ENCODE data around the gene COPS3. TPM values are rescaled to one million over a fixed set of nuclear protein-coding genes. Genes with fewer than 3 reads are reported as not detected.
"Not testable (repeated sequence)": the region's sequence is repeated elsewhere in the genome, so short reads cannot be mapped to it uniquely, and the experiment has no call there.

COPS3 gene
- polyA plus RNA-seq, 3 donors, result 75.8 to 80.5 (median 79.4) TPM

- no peak for DNase-seq
These were observed 23.5 kb upstream of the COPS3 start for GRCh38 chr17:17304521-17304985.

- DNase-seq, result no peak
These were observed 22.9 kb upstream of the COPS3 start for GRCh38 chr17:17303847-17304490.

DNA sequence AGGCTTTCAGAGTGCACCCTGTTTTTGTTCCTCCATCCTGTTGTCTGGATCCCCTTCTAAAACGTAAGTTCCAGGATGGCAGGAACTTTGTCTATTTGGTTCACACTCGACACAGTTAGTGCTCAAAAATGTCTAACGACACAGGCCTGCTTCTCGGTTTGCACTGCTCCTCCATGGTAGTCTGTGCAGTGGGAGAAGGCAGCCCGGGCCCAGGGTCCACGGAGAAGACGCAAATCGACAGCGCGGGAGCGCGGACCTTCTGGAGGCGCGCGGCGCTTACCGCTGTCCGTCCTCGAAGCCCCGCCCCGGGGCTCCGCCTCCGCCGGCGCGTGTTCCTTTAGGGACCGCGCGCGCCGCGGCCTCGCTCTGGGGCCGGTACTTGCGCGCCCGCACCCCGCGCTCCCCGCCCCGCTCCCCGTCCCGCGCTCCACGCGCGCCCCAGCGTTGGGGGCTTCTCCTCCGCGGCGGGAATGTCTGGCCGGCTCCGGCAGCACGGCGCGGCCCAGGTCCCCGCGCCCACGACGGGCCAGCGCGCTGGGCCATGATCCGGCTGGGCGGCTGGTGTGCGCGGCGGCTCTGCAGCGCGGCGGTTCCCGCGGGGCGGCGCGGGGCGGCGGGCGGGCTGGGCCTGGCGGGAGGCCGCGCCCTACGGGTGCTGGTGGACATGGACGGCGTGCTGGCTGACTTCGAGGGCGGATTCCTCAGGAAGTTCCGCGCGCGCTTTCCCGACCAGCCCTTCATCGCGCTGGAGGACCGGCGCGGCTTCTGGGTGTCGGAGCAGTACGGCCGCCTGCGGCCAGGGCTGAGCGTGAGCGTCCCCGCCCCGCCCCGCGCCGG lies 22.2 kb upstream of the COPS3 start, which contains the start of gene NT5M:
Gene NT5M, plus strand, starts transcription at position 364 of the 837 bp plus-strand sequence. Its CDS starts 178 bp downstream, at position 542.
- DNase-seq, result peak; percentile 78

DNA sequence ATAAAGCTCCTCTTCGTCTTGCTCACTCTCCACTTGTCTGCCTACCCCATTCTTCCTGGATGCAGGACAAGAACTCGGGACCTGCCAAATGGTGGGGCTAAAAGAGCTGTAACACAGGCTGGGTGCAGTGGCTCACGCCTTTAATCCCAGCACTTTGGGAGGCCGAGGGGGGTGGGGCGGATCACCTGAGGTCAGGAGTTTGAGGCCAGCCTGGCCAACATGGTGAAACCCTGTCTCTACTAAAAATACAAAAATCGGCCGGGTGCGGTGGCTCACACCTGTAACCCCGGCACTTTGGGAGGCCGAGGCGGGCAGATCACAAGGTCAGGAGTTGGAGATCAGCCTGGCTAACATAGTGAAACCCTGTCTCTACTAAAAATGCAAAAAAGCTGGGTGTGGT lies 20.6 kb upstream of the COPS3 start:
- DNase-seq, result not testable (repeated sequence)

- peak; percentile 41 for DNase-seq
These were observed 19.9 kb upstream of the COPS3 start for GRCh38 chr17:17300624-17301568.

DNA sequence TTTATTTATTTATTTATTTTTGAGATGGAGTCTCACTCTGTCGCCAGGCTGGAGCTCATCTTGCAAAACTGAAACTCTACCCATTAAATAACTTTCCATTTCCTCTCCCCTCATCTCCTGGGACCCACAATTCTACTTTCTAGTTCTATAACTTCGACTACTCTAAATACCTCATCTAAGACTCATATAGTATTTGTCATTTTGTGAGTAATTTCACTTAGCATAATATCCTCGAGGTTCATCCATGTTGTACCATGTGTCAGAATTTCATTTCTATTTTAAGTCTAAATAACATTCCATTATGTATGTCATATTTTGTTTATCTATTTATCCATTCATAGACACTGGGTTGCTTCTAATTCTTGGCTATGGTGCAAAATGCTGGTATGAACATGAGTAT lies 17.1 kb upstream of the COPS3 start:
- no peak for DNase-seq

DNA sequence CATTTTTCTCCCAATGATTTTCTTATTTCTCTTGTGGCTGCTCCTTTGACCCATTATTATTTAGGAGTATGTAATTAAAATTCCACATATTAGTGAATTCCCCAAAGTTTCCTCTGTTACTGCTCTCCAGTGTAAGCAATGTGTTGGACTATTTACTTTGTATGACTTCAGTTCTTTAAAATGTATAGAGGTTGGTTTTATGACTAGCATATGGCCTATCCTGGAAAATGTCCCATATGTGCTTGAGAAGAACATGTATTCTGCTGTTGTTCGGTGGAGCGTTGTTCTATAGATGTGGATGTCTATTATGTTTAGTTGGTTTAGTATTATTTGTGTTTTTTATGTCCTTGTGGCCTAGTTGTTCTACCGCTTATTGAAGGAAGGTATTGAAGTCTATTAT lies 16.2 kb upstream of the COPS3 start:
- DNase-seq, result no peak

GRCh38 chr17:17295141-17295540 lies 14.1 kb upstream of the COPS3 start:
- DNase-seq, result no peak

- no peak for DNase-seq
These were observed 8.7 kb upstream of the COPS3 start for GRCh38 chr17:17289701-17290100.

- DNase-seq, result no peak
These were observed 8.0 kb upstream of the COPS3 start for GRCh38 chr17:17289086-17289485.

DNA sequence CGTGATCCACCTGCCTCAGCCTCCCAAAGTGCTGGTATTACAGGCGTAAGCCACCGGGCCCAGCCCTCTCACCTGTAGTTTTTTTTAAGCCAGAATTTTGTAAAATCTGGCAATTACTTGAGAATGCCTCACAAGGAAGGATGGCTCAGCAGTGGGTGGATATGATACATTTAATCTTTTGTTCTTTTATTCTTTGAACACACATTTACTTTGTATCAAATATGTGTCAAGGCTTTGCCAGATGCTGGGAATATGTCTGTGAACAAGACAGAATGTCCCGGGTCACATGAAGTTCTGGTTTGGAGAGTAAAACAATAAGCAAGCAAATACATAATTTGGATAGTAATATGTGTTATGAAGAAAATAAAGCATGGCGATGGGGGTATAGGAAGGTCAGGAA lies 4.9 kb upstream of the COPS3 start:
- DNase-seq, result no peak

DNA sequence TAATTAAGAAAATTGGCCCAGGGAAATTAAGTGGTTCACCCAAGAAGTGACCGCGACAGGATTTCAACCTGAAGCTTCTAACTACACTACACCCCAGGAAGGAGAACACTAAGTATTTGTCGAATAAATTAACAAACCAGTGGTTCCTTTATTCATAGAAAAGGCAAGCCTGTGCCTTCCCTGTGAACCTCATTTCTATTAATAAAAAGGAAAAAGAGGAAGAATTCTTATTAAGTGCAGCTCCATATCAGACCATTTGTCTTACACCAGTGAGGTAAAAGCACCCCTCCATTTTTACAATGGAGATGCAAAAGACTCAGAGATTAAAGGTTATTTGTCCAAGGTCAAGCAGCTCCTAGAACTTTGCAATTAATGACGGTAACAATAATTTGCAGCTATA lies 1.7 kb downstream of the COPS3 start:
- no peak for DNase-seq

- not testable (repeated sequence) for DNase-seq
These were observed 3.6 kb downstream of the COPS3 start for GRCh38 chr17:17277431-17277830.

- DNase-seq, result no peak
These were observed 5.1 kb downstream of the COPS3 start for GRCh38 chr17:17275971-17276370.

GRCh38 chr17:17269926-17270773 lies 10.9 kb downstream of the COPS3 start:
- no peak for DNase-seq

DNA sequence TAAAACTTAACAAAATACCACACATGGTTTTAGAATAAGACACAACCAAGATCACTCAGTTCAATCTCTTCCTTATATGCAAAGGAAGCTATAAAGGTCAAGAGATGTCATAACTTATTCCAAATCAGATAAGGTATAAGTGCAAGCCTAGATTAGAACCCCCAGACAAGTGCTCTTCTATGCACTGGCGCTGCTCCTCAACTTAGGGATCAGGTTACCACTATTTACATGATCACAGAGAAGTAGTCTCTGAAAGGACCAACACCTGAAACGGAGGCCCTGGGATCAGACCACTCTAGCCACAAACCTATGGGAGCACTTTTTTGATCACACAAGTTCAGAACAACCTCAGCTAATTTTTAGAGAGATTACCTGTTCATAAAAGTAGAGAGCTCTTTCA lies 16.6 kb downstream of the COPS3 start:
- DNase-seq, result no peak

DNA sequence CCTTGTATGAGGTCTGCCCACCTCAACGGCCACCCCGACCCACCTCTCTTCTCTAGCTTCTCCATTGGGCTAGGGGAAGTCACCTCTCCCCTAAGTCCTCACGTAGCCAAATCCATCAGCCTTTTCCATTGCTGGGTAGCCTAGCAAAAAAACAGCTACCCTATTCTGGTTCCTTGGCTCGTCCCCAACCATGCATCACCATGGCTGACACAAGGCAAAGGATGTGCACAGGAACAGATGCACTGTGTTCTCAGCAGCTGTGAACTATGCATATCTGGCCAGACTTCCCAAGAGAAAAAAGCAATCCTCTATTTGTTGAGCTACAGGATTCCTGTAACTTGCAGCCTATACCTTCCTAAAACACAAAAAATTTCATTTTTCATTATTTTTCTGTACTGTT lies 22.0 kb downstream of the COPS3 start:
- DNase-seq, result no peak

DNA sequence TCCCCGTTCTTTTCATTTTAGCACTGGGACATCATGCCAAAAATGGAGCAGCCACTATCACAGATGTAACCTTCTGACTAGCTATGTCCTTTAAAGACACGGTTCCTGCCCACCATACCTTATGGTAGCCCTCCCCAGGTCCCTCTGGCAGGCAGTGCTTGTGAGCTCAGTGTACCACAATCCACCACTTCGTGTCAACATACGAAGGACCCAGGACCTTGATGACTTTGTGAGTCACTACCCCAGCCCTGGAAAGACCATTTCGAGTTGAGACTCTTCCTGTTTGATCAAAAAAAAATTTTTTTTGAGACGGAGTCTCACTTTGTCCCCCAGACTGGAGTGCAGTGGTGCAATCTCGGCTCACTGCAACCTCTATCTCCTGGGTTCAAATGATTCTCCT lies 23.0 kb downstream of the COPS3 start:
- DNase-seq, result no peak

DNA sequence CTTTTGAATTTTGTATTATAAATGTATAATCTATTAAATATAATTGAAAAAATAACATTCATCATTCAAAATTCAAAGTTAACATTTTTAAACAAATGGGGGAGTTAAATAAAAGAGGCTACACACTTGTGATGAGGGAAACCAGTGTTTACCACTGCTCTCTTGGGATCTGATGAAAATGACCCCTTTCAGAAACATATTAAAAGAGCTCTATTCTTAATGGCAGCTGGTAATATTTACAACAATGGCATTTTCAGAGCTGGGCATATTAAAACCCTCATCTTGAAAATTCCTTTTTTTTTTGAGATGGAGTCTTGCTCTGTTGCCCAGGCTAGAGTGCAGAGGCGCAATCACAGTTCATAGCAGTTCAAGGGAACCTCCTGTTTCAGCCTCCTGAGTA lies 24.7 kb downstream of the COPS3 start:
- no peak for DNase-seq

- not testable (repeated sequence) for DNase-seq
These were observed 25.4 kb downstream of the COPS3 start for GRCh38 chr17:17255689-17256088.

DNA sequence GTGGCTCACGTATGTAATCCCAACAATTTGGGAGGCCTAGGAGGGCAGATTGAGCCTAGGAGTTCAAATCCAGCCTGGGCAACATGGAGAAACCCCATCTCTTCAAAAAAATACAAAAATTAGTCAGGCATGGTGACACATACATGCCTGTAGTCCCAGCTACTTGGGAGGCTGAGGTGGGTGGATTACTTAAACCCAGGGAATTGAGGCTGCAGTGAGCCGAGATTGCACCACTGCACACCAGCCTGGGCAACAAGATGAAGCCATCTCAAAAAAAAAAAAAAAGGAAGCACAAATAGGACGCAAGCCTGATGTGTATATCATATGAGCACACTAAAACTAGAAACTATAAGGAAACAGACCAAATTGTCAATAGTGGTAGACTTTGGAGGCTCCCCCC lies 27.0 kb downstream of the COPS3 start:
- no peak for DNase-seq
